NCI-H2029 treated with DMSO at 0.1 percent for 48 hours (cell line): ENCODE data around the gene NRGN.
"Not testable (repeated sequence)": the region's sequence is repeated elsewhere in the genome, so short reads cannot be mapped to it uniquely, and the experiment has no call there.

Source experiments
- DNase-seq: peaks from one replicate; lab custom pipeline; 2025; lab: John Stamatoyannopoulos, UW

Gene NRGN

DNA sequence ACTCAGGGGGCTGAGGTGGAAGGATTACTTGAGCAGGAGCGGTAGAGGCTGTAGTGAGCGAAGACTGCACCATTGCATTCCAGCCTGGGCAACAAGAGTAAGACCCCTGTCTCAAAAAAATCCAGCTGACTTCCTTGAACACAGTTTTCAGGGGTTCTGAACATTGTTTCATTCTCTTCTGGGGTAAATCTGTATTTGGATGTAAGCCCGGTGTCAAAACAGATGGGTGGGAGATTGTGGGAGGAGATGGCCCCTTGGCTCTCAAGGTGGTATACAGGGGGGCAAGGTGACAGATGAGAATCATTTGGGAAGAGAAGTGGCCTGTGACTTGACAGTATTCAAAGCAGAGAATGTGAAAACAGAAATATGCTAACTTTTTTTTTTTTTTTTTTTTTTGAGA, 17.6 kb downstream of the NRGN start:
- no peak for DNase-seq

DNA sequence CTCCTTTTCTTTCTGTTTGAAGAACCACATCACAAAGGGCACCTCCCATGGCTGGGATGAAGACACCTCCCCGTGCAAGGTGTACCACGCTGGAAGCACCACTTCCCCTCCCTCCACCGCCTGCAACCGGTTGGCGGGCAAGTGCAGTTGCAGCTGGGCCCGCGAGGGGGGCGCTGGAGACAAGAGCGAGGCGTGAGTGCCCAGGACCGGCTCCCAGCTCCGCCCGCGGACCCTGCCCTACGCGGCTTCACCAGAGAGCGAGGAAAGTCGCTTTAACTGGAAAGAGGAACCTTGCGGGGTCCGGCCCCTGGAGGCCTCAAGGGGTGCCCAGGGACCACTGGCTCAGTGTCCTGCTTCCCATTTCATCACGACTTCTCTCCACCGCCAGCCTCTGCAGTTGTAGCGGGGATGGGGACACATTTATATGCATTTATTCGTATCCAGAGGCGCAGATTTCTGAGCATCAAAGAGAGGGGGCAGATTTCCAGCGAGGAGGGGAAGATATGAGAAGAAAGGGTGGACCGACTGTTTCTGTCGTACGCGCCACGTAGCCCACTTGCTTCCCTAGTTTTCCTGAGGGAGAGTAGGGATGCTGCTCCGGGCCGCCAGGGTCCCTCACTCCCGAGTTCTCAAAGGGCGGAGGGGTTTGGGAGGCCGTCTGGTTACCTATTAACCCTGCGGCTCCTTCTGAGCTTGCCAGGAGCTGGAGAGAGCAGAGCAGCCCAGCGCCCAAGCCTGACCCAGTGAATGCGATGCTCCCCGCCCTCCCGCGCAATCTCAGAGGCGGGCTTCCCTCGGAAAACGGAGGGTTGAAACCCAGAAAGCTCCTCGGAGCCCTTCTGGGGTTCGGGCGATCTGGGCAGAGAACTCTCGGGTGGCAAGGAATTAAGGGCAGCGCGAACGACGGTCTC, 18.9 kb downstream of the NRGN start:
- DNase-seq, result no peak

DNA sequence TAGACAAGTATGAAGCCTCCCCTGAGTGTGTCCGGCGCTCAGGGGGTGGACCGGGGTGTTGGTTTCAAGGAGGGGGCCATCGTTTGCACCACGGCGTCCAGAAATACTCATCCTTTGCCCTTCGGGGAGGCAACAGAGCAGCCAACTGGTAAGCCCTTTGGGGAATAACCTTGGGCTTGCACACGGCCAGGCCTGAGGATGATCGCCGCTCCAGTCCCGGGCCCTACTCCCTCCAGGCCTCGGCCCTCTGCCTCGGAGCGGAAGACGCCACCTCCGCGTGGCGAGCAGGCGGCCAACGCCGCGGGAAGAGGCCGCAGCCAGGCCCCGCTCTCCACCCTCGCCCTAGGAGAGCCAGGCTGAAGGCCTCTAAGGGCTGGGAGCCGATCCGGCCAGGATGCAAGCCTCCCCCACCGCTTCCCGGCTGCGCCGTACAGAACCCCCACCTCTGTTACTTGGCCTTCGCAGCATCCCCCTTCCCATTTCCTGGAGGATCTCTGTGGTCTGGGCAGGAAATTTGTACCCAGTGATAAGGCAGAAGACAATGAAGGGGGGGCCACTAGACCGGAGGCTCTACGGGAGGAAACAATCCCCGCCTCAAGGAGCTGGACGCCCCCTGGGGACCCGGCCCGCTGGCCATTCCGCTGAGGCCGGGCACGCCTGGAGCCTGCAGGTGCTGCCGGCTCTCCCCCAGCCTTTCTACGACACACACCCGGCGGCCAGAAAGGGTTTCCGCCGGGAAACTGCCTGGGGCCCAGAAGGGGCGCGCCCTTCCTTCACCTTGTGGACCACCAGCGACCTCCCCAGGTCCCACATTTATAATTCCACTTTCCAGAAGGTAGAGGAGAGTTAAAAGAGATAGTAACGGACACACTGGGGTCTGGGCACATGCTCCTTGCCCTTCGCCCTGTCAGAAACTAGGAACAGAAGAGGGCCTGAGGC, 19.8 kb downstream of the NRGN start:
- no peak for DNase-seq

DNA sequence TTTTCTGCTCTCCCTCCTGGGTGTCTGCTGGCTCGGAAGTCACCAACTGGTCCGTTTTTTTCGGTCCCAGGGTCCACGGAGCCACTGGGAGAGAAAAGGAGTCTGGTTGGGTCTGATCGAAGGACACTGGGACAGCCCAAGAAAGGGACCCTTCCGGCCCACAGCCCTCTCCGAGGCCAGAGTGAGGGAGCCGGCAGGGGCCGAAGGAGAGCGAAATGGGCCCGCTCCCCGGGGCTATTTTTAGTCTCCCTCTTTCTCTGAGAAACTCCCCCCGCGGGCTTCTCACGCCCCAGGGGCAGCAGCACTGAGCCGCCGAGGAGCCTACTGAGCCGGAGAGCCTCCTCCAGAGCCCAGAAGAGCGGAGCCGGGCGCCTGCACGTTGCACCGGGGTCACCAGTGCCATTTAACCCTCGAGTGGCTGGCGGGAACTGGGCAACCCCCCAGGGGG, 20.5 kb downstream of the NRGN start:
- DNase-seq, result no peak

DNA sequence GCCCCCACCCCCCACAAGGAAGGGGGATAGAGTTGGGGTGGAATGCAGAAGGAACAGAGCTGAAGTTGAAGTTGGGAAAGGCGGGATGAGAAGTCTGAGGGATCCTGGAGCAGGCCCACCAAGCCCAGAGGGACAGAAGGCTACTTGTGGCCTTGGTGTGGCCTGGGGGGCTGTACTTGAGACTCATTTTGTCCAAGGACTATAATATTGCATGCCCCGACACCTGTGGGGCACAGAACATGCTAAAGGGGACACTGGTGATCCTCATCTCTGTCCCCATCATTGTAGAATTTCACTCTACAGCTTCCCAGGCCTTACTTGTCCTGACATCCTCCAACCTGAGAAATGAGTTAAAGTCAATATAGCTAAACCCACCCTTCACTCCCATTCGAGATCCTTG, 21.1 kb downstream of the NRGN start:
- DNase-seq, result no peak

DNA sequence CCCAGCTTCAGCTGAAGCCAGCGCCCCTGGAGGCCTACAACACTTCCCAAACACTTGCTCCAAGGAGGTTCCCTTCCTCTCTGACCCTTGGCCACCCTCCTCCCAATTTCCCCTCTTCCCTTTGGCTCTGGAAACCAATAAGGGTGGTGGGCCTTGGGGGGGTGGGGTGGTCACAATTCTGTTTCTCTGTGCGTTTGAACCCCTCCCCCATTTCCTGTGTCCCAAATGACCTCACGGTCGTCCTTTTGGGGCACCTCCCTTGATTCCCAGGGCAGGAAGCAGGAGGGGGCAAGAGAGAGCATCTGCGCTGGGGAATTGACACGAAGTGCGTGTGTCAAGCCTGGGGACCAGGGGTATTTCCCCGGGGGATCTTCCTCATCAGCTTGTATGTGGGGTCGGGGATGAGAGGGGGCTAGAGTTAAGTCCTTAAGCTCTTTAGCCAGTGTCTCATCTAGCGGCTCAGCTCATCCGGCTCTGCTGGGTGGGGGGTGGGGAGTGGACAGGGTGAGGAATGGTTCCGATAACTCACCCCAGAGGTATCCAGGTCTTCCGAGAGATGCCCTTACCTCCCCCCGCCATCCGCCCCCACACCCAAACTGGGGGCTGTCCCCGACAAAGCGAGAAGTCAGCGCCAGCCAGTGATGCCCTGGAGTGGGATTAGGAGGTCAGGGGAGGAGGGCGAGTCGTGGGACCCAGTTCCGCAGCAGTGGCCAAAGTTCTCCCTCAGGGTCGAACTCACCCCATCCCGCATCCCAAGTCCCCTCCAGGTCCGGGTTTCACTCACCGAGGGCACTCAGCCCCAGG, 21.8 kb downstream of the NRGN start:
- no peak for DNase-seq

DNA sequence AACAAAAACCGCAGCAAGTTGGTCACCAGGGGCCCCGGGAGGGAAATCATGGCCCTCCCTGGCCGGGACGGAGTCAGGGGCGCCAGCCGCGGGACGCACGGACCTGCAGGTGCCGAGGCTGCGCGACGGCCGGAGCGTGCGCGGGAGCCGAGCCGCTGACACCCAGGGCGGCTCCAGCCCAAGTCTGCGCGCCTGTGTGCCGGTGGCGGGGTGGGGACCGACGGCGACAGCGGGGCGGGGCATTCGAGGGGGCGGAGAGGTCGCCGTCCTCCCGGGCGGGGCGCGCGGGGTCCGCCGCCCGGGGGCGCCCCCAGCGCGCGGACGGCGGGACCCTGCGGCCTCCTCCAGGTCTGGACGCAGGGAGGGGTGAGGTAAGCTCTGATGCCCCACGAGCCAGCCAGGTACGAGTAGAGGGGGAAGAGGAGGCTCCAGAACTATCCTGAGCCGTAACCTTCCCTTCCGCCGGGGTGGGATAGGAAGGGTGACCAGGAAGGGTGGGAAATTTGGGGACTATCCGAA, 22.4 kb downstream of the NRGN start, which contains the start of gene ESAM:
Gene ESAM, minus strand, starts transcription at position 186 of the 519 bp plus-strand sequence. Its CDS starts 136 bp downstream, at position 50.
- DNase-seq, result no peak

DNA sequence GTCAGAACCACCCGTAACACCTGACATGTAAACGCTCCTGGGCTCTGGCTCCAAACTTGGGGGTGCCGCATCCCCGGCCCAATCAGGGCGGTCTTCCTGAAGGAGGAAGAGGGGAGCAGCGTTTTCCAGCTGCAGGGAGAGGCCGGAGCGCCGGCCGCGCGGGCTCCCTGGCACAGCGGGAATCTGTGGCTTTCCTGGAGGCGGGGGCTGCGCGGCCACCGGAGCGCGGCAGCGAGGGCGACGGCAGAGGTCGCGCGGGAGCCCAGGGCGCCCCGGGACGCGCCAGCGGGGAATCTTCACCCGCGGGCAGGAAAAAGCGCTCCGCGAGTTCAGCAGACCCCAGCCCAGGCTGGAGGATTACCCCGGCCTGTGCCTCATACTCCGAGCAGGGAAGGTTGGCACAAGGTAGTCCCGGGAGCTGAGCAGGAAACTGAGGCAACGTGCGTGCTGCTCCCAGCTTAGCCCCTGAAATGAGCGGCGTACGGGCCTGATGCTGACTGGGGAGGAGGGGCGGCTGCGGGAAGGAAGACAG, 22.9 kb downstream of the NRGN start:
- DNase-seq, result no peak

DNA sequence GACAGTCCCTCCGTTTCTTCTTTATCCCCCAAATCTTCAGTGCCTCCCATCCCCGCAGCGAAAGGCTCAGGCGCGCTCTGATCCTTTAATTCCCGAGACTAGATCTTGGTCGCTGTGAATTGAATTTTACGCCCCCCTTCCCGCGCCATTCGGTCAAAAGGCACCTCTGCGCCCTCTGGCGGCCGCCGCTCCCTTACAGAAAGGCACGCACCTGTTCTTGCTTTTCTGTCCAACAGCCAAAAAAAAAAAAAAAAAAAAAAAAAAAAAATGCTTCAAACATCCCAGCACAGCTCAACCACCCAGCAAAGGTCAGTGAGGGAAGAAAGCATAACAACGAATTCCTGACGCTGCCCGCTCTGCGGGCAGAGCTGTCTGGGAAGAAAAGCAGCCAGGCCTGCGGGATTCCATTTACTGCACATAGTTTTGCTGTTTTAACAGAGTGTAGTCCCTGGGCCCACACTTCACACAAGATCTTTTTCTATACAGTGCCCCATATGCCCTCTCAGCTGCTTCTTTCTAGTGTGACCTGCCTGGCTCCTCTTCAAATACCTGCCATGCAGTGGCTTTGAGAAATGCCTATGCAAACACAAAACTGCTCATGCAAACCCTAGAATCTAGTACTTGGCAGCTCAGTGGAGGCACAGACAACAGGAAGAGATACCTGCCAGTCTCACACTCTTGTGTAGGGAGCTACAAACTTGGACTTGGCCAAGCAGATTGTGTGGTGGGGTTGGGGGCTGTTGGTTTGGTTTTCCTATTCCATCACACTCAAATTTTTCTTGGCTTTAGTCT, 23.6 kb downstream of the NRGN start:
- peak; percentile 12 for DNase-seq

DNA sequence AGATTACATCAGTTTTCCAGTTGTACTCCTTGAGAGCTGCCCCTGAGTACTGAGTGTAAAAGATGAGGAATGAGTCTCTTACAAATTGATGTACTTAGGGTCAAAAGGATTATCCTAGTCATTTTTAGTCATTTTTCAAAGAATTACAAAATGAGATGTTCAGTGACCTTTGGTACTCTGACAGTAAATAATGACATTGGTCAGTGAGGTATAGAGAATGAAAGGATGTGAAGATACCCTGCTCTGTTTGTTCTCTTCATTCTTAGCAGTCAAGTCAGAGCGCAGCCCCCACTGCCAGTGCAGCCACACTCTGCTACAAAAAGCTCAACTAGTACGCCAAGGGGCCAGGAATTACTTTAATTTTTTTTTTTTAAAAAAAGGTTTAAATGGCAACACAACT, 26.4 kb downstream of the NRGN start:
- no peak for DNase-seq

DNA sequence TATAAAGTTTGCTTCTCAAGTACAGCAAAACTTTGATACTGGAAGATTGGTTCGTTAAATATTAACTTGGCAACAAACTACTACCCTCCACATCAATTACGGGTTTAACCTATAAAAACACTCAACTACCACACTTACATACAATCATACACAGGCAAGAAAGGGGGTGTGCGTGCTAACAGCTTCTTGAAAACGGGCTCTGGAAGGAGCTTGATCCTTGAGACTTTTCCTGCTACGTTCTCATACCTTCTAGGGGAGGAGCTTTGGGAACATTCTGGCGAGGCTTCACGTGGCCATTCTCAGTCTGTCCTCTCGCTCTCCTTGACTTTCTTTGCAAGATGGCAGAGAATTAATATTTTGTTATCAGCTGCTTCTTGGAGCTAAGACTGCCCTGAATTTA, 29.2 kb downstream of the NRGN start:
- DNase-seq, result no peak

DNA sequence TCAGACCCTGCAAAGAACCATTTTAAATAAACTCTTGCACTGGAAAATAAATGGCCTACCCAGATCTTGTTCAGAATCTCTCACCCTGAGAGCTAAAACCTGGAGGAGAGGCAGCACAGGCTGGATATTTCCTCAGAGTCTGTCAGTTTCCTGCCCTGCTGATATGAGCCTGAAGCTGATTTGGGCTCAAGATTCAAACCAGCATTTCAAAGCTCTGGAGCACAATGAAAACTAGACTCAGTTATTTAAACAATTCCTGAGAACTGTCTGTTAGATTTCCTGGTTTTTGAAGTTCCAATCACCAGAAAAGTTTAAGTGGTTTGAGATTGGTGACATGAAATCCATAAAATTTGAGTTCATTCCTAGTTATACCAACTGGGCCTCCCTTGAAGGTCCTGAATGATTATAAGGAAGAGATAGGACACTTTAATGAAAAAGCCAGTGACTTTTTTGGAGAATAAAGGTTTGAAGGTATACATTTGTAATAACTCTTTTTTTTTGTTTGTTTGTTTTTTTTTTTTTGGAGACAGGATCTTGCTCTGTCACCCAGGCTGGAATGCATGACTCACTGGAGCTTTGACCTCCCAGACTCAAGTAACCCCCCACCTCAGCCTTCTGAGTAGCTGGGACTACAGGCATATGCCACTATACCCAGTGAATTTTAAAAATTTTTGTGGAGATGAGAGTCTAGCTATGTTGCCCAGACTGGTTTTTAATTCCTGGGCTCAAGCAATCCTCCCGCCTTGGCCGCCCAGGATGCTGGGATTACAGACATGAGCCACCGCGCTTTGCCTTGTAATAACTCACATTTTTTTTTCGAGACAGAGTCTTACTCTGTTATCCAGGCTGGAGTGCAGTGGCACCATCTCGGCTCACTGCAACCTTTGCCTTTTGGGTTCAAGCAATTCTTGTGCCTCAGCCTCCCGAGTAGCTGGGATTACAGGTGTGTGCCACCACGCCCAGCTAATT, 30.3 kb downstream of the NRGN start:
- DNase-seq, result no peak

DNA sequence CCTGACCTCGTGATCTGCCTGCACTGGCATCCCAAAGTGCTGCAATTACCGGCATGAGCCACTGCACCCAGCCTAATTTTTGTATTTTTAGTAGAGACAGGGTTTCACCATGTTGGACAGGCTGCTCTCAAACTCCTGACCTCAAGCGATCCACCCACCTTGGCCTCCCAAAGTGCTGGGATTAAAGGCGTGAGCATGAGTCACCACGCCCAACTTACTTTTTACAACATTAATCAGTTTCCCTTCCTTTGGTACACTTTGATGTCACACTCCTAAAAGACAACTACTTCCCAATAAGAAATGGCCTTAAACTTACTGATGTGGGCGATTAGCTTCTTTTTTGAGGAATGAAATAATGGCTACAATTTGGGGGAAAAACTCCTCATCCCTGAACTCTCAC, 31.2 kb downstream of the NRGN start:
- DNase-seq, result not testable (repeated sequence)

DNA sequence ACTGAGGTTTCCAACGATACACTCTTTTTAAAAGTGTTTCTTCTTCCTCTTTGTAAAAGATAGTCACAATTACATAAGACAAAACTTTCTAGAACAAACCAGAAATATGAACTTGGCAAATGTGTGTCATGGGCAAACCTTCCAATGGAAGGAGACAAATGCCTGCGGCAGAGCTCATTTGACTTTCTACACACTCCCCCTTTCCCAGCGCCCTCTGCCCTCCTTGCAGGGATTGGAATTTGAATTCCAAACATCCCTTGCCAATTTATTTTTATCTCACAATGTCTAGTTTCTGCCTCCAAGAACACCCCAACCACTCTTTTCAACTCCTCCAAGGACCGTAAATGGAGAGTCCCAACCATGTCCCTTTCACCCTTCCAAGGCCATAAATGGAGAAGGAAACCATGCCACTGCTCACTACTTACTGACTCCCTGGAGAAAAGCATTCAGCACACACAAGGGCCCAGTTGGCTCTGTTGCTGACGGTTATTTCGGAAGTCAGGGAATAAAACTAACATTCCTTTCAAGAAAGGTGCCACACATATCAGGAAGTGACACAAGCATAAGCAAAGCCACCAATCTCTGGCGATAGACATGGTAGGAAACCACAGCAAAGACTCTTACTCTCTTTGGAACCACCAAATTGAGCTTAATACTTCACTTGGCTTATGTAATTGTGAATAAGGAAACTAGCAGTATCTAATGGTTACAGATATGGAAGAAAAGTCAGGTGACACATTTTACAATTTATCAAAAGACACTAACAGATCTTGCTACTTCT, 37.3 kb downstream of the NRGN start:
- no peak for DNase-seq

DNA sequence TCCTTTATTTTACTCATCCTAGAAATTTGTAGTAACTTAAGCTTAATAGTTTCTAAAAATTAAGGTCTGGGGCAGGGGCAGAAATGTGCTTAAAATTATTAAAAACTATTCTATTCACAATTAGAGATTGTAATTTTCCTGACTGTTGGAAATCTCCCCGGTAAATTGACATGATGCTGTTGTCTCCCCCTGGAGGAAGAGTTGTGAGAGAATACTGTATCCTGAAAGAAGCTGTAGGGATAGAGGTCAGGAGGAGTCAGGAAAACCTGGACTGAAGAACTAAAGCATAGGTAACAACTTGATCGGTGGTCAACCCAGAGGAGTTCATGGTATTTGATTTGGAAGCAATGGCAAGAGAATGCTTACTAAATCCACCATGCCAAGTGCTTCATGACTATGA, 38.5 kb downstream of the NRGN start:
- no peak for DNase-seq

DNA sequence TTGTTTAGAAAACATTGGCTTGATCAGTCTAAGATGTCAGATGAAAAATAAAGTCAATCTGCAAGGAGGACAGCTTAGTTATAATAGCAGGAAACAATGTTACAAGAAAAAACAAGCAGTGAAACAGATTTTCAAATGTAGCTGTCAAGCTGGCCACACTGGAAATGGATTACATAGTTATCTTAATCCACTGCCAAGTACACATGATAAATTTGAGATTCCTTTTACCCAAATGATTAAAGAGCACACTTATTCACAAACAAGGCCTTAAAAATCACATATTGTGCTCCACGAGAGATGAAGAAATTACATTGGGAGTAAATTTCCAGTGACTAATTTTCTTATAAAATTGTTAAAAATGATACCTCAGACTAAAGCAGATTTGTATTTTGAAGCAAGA, 39.8 kb downstream of the NRGN start:
- DNase-seq, result no peak

DNA sequence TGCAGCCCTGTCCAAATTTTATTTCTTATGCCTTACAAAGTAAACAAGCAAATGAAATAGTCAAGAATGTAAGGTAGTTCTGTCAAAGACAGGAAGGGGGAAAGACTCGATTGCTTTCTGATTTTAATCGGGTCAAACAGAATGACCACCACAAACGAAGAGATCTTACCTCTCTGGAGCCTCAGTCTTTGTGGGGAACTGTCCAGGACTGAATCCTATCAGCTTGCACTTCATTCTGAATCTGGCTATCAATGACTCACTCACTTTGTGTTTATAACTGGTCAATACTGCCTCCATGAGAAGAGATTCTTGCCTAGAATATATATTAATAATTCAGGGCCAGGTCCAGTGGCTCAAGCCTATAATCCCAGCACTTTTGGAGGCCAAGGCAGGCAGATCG, 43.3 kb downstream of the NRGN start:
- DNase-seq, result no peak

DNA sequence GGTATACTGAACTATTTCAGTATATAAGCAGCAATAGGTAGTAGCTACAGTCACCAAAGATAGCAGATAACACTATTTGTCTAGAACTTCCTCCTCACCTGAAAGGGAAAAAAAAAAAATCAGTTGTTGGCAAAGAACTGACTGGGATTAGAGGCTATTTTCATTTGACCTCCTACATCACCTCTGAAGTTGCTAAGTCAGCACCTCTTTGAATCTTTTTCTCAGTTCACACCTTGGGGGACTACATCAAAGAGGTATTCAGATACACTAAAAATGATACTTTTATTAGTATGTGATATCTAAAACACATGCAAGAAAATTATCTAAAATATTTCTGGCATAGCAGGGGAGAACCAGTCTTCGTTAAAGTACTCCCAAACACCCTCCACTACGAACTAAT, 44.3 kb downstream of the NRGN start:
- no peak for DNase-seq

DNA sequence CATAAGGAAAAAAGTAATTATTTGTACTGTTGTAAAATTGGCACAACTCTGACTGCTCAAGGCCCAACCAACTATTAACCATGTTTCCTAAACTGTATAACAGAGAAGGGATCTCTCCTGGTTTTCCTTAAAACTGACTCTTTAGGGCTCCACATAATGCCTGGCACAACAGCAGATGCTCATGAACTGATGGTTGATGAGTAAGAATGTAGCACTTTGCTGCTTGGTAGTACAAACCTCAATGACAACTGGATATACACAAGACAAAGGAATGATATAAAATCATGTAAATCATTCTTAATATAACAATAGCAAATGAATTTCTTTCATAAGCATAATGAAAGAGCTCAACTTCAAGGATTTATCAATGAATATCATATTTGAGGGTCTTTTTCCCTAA, 48.8 kb downstream of the NRGN start:
- no peak for DNase-seq
